ENCODE data around the gene TUBG2. TPM values are rescaled to one million over a fixed set of nuclear protein-coding genes. Genes with fewer than 3 reads are reported as not detected.

The TUBG2 gene
- total RNA-seq, 1 experiment from 2014 or later = 20.9 TPM

DNA sequence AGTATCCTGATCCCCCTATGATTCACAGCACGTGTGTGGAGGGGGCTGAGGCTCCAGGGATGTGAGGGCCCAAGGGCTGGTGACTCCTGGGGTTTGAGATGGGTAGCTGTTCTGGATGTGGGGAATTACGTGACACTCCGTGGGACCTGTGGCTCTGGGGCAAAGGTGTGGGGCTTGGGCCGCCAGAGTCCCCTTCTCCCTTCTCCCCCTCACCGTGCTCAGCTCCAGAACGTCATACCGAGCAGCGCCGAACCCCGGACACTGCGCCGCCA, 10.6 kb downstream of the TUBG2 start:
- TF ChIP-seq, protein P1, sequence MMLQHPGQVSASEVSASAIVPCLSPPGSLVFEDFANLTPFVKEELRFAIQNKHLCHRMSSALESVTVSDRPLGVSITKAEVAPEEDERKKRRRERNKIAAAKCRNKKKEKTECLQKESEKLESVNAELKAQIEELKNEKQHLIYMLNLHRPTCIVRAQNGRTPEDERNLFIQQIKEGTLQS (IDR thresholded peaks at IDR 0.05) = no peak
- no peak for TF ChIP-seq YY1 (IDR thresholded peaks at IDR 0.05; ENCODE audit: extremely low read depth, insufficient replicate concordance, low read depth, low read length)
- no peak for TF ChIP-seq CBX3 (IDR thresholded peaks at IDR 0.05; ENCODE audit: low read depth)
- no peak for TF ChIP-seq ELF1 (IDR thresholded peaks at IDR 0.05; ENCODE audit: borderline replicate concordance, low read depth)
- TF ChIP-seq EZH2 (IDR thresholded peaks at IDR 0.05) = no peak
- intact Hi-C loops (cut with micrococcal nuclease) = no loop called here
- Histone ChIP-seq H3K4me1 (ENCODE audit: control insufficient read depth in 1 of 2, insufficient read depth in 2 of 2, low read length in 2 of 2) (peaks cover 25 to 33% of the 10 kb centered on the region in 2 experiments), H3K4me2 (ENCODE audit: low read length) (no peak overlapping the region), H3K4me3 (replicated peaks in 1 of 2; ENCODE audit: low read depth in 1 of 2, low read length in 2 of 2) (no peak overlapping the region), H3K9me2 (ENCODE audit: insufficient read depth) (no peaks in the 10 kb centered on the region), H4K20me1 (ENCODE audit: insufficient read depth) (no peaks in the 10 kb centered on the region; the same call in 1 of the 2 replicates), H3K27me3 (ENCODE audit: insufficient read depth, low read length) (no peaks in the 10 kb centered on the region), H3K36me3 (ENCODE audit: control insufficient read depth in 1 of 2, insufficient read depth in 2 of 2, low read length in 2 of 2) (peaks cover 21 to 39% of the 10 kb centered on the region in 2 experiments; a peak in 3 of 4 replicates), H3K9me3 (ENCODE audit: control insufficient read depth in 1 of 2, insufficient read depth in 1 of 2, low read depth in 1 of 2, low read length in 2 of 2) (no peaks in the 10 kb centered on the region), H3K79me2 (ENCODE audit: insufficient read depth, low read length) (peaks cover 18% of the 10 kb centered on the region), H3K9ac (ENCODE audit: low read length) (no peak overlapping the region), H2AFZ (ENCODE audit: low read depth, low read length, poor library complexity, severe bottlenecking) (no peak overlapping the region), H3K27ac (ENCODE audit: low read depth, low read length) (peak overlapping the region; percentile 52; the same call in 1 of the 2 replicates)
- RAD21 ChIA-PET (ENCODE audit: low non-redundant PET in 1 of 2, low total read pairs in 2 of 2, uncharacterized antibody in 2 of 2, unreplicated experiment in 2 of 2) = no interaction called here
- CTCF ChIA-PET = interaction anchor here (3.4 kb wide), 1 partner anchor 10 kb away, joined by 14 read pairs; the partner anchor contains the start of gene CCR10
- DNase-seq (ENCODE audit: low read depth, low spot score) (no peak), ATAC-seq (no peak)
- POLR2A ChIA-PET = interaction anchor here (0.9 to 1.0 kb wide), 2 partner anchors 9 kb away, joined by 3 read pairs; no protein-coding TSS in a partner anchor
- no TSS peak for BruUV-seq (replicated peaks)

DNA sequence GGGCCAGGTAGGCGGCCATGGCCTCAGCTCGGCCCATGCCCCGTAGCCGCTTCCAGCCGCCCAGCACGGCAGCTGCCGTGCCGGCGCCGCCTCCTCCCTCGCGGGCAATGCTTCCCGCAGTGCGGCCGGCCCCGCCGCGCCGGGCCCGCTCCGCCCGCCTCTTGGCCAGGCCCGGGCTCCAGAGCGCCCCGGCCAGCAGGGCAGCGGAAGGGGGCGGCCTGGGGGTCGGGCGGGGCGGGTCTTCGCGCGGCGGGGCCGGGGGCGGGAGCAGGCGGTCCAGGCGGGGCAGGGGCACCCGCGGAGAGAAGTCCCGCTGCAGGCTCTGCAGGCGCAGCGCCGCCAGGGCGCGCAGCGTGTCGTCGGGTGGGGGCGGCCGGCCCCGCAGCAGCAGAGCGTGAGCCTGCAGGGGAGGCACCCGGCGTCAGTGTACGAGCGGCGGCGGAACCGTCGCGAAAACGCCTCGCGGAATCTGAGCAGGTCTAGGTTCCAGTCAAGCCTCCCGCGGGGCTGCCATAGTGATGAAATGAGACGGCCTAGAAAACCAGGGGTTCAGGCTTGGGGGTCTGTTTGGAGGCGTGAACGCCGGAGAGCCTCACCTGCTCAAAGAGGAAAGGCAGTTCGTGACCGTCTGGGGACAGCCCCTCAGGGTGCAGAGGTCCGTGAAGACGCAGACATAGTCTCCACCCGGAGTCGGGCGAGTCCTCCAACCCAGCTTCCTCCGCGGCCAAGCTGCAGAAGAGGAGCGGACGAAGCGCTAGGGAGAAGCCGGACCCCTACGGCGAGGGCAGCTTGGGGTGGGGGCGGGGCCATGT, 11.1 kb downstream of the TUBG2 start:
- ATAC-seq = no peak
- Histone ChIP-seq H3K79me2 (ENCODE audit: insufficient read depth, low read length) (peaks cover 23% of the 10 kb centered on the region), H3K9me3 (ENCODE audit: control insufficient read depth in 1 of 2, insufficient read depth in 1 of 2, low read depth in 1 of 2, low read length in 2 of 2) (no peaks in the 10 kb centered on the region), H4K20me1 (ENCODE audit: insufficient read depth) (no peaks in the 10 kb centered on the region; the same call in 1 of the 2 replicates), H3K4me1 (ENCODE audit: control insufficient read depth in 1 of 2, insufficient read depth in 2 of 2, low read length in 2 of 2) (peaks cover 27 to 38% of the 10 kb centered on the region in 2 experiments), H3K27me3 (ENCODE audit: insufficient read depth, low read length) (no peaks in the 10 kb centered on the region), H3K4me3 (replicated peaks in 1 of 2; ENCODE audit: low read depth in 1 of 2, low read length in 2 of 2) (no peak overlapping the region), H3K9ac (ENCODE audit: low read length) (no peak overlapping the region), H2AFZ (ENCODE audit: low read depth, low read length, poor library complexity, severe bottlenecking) (no peak overlapping the region), H3K9me2 (ENCODE audit: insufficient read depth) (no peaks in the 10 kb centered on the region), H3K36me3 (ENCODE audit: control insufficient read depth in 1 of 2, insufficient read depth in 2 of 2, low read length in 2 of 2) (peaks cover 21 to 39% of the 10 kb centered on the region in 2 experiments; a peak in 3 of 4 replicates), H3K27ac (ENCODE audit: low read depth, low read length) (no peak overlapping the region; the same call in 1 of the 2 replicates), H3K4me2 (ENCODE audit: low read length) (no peak overlapping the region)
- no TSS peak for BruUV-seq (replicated peaks)
- TF ChIP-seq, protein P2, sequence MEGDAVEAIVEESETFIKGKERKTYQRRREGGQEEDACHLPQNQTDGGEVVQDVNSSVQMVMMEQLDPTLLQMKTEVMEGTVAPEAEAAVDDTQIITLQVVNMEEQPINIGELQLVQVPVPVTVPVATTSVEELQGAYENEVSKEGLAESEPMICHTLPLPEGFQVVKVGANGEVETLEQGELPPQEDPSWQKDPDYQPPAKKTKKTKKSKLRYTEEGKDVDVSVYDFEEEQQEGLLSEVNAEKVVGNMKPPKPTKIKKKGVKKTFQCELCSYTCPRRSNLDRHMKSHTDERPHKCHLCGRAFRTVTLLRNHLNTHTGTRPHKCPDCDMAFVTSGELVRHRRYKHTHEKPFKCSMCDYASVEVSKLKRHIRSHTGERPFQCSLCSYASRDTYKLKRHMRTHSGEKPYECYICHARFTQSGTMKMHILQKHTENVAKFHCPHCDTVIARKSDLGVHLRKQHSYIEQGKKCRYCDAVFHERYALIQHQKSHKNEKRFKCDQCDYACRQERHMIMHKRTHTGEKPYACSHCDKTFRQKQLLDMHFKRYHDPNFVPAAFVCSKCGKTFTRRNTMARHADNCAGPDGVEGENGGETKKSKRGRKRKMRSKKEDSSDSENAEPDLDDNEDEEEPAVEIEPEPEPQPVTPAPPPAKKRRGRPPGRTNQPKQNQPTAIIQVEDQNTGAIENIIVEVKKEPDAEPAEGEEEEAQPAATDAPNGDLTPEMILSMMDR (IDR thresholded peaks at IDR 0.05 in 2 of 3, conservative IDR thresholded peaks at IDR 0.05 in 1 of 3; ENCODE audit: borderline replicate concordance in 1 of 3, insufficient read depth in 1 of 3, low read depth in 2 of 3, low read length in 2 of 3) = no peak
- TF ChIP-seq, protein P3, sequence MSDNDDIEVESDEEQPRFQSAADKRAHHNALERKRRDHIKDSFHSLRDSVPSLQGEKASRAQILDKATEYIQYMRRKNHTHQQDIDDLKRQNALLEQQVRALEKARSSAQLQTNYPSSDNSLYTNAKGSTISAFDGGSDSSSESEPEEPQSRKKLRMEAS (IDR thresholded peaks at IDR 0.05) = no peak
- no peak for TF ChIP-seq EGR1 (IDR thresholded peaks at IDR 0.05; ENCODE audit: low read depth)
- no peak for TF ChIP-seq CEBPB (IDR thresholded peaks at IDR 0.05; ENCODE audit: low read depth)
- no peak for TF ChIP-seq SP1 (IDR thresholded peaks at IDR 0.05; ENCODE audit: low read depth)
- TF ChIP-seq, protein P4, sequence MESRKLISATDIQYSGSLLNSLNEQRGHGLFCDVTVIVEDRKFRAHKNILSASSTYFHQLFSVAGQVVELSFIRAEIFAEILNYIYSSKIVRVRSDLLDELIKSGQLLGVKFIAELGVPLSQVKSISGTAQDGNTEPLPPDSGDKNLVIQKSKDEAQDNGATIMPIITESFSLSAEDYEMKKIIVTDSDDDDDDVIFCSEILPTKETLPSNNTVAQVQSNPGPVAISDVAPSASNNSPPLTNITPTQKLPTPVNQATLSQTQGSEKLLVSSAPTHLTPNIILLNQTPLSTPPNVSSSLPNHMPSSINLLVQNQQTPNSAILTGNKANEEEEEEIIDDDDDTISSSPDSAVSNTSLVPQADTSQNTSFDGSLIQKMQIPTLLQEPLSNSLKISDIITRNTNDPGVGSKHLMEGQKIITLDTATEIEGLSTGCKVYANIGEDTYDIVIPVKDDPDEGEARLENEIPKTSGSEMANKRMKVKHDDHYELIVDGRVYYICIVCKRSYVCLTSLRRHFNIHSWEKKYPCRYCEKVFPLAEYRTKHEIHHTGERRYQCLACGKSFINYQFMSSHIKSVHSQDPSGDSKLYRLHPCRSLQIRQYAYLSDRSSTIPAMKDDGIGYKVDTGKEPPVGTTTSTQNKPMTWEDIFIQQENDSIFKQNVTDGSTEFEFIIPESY (IDR thresholded peaks at IDR 0.05; ENCODE audit: extremely low read depth, insufficient replicate concordance, low read length) = no peak
- TF ChIP-seq EZH2 (IDR thresholded peaks at IDR 0.05) = no peak
- TF ChIP-seq POLR2AphosphoS5 (IDR thresholded peaks at IDR 0.05; ENCODE audit: low read depth, low read length) = no peak; the same call in 1 of the 2 replicates
- no peak for TF ChIP-seq POLR2A (IDR thresholded peaks at IDR 0.05; ENCODE audit: borderline replicate concordance, extremely low read depth, insufficient read depth, insufficient read length)
- POLR2A ChIA-PET = interaction anchor here (0.9 to 1.0 kb wide), 2 partner anchors 8 to 9 kb away, joined by 3 read pairs; no protein-coding TSS in a partner anchor
- intact Hi-C loops (cut with micrococcal nuclease) = no loop called here
- no peak for DNase-seq (ENCODE audit: low read depth, low spot score)
- CTCF ChIA-PET = no interaction called here
- RAD21 ChIA-PET (ENCODE audit: low non-redundant PET in 1 of 2, low total read pairs in 2 of 2, uncharacterized antibody in 2 of 2, unreplicated experiment in 2 of 2) = no interaction called here
